OCI-LY1 (cell line): ENCODE data around the gene GMDS.

ENCODE experiments used
- H2AFZ ChIP-seq: fragments of 200-600 bp; sonication (generic), shearing (Covaris generic); 2 replicates; pipeline ENCODE4 v1.6.0; 2014; ENCODE audit warnings: antibody characterized with exemption, mild to moderate bottlenecking, low read length
- H3F3A ChIP-seq: fragments of 200-600 bp; sonication (generic), shearing (Covaris generic); 2 replicates; pipeline ENCODE4 v1.6.0; 2014; ENCODE audit warnings: mild to moderate bottlenecking, antibody characterized with exemption, low read length, moderate library complexity; ENCODE audit not compliant: insufficient read depth
- H3K27ac ChIP-seq: fragments of 200-600 bp; sonication (generic); 2 replicates; pipeline ENCODE4 v1.5.1; 2014; ENCODE audit warnings: low read length, mixed run types, mild to moderate bottlenecking, low read depth; ENCODE audit not compliant: poor library complexity, severe bottlenecking
- H3K27me3 ChIP-seq: fragments of 200-600 bp; sonication (generic); 2 replicates; pipeline ENCODE4 v1.6.0; 2014; ENCODE audit warnings: antibody characterized with exemption, mild to moderate bottlenecking, low read length, moderate library complexity; ENCODE audit not compliant: insufficient read depth
- H3K36me3 ChIP-seq: fragments of 200-600 bp; sonication (generic); 2 replicates; pipeline ENCODE4 v1.6.1; 2014; ENCODE audit warnings: mild to moderate bottlenecking, antibody characterized with exemption, low read length, moderate library complexity, mixed read lengths; ENCODE audit not compliant: insufficient read depth
- H3K4me1 ChIP-seq: fragments of 200-600 bp; sonication (generic); 2 replicates; pipeline ENCODE4 v1.5.1; 2014; ENCODE audit warnings: mild to moderate bottlenecking, low read length, moderate library complexity; ENCODE audit not compliant: insufficient read depth, severe bottlenecking
- H3K4me2 ChIP-seq: fragments of 200-600 bp; sonication (generic), shearing (Covaris generic); 2 replicates; pipeline ENCODE4 v1.6.1; 2014; ENCODE audit warnings: low read length
- H3K4me3 ChIP-seq: fragments of 200-600 bp; sonication (generic); 2 replicates; pipeline ENCODE4 v1.5.1; 2014; ENCODE audit warnings: low read length, low read depth, mild to moderate bottlenecking, mixed read lengths; ENCODE audit not compliant: poor library complexity, severe bottlenecking
- H3K79me2 ChIP-seq: fragments of 200-600 bp; shearing (Covaris generic); 2 replicates; pipeline ENCODE4 v1.6.1; 2016; ENCODE audit warnings: mixed run types, low read length, mixed read lengths; ENCODE audit not compliant: insufficient read depth
- H3K9ac ChIP-seq: fragments of 200-600 bp; sonication (generic), shearing (Covaris generic); 2 replicates; pipeline ENCODE4 v1.6.1; 2014; ENCODE audit warnings: mild to moderate bottlenecking, low read length, mixed read lengths
- H3K9me2 ChIP-seq: fragments of 200-600 bp; sonication (generic), shearing (Covaris generic); 2 replicates; pipeline ENCODE4 v1.6.1; 2014; ENCODE audit warnings: low read depth, mild to moderate bottlenecking, low read length, mixed read lengths
- H3K9me3 ChIP-seq: fragments of 200-600 bp; shearing (Covaris generic); 2 replicates; pipeline ENCODE4 v1.6.1; 2014; ENCODE audit warnings: low read length, mixed read lengths
- H4K20me1 ChIP-seq: fragments of 200-600 bp; sonication (generic), shearing (Covaris generic); 2 replicates; pipeline ENCODE4 v1.6.0; 2016; ENCODE audit warnings: mild to moderate bottlenecking, low read length; ENCODE audit not compliant: insufficient read depth
- CTCF ChIP-seq: fragments of 200-600 bp; sonication (generic), shearing (Covaris generic); IDR thresholded peaks from 2 replicates; pipeline ENCODE4 v1.5.1; 2017; ENCODE audit warnings: mild to moderate bottlenecking, antibody characterized with exemption, low read length, moderate library complexity, mixed read lengths
- EZH2 ChIP-seq: fragments of 200-600 bp; sonication (generic), shearing (Covaris generic); IDR thresholded peaks from 2 replicates; pipeline ENCODE4 v1.8.0; 2017; ENCODE audit warnings: borderline replicate concordance, mixed run types, mild to moderate bottlenecking, antibody characterized with exemption, low read length, moderate library complexity, mixed read lengths

Gene GMDS

GRCh38 chr6:1715336-1715735, 530.1 kb downstream of the GMDS start:
- no peaks in the 10 kb centered on the region for H3K4me1 ChIP-seq
- no peaks in the 10 kb centered on the region for H3K9me2 ChIP-seq
- H3K27me3 ChIP-seq, result no peaks in the 10 kb centered on the region
- H3K4me2 ChIP-seq, result no peak overlapping the region
- H3K27ac ChIP-seq, result no peak overlapping the region
- H3K36me3 ChIP-seq, result peaks cover 29% of the 10 kb centered on the region; the same call in 1 of the 2 replicates
- H3K79me2 ChIP-seq, result no peaks in the 10 kb centered on the region
- no peak overlapping the region for H2AFZ ChIP-seq
- H3K9ac ChIP-seq, result no peak overlapping the region
- no peaks in the 10 kb centered on the region for H3F3A ChIP-seq
- no peak for TF ChIP-seq CTCF
- TF ChIP-seq EZH2, result no peak
- no peaks in the 10 kb centered on the region for H4K20me1 ChIP-seq
- H3K4me3 ChIP-seq, result no peak overlapping the region
- H3K9me3 ChIP-seq, result no peaks in the 10 kb centered on the region

GRCh38 chr6:1714654-1715053, 530.8 kb downstream of the GMDS start:
- H3K27me3 ChIP-seq, result no peaks in the 10 kb centered on the region
- no peak overlapping the region for H3K4me2 ChIP-seq
- no peaks in the 10 kb centered on the region for H3K9me3 ChIP-seq

GRCh38 chr6:1713016-1713600, 532.3 kb downstream of the GMDS start:
- Histone ChIP-seq H3K9ac (no peak overlapping the region), H3K9me2 (no peaks in the 10 kb centered on the region)
- TF ChIP-seq CTCF (no peak), EZH2 (no peak)

More at GRCh38 chr6:1714654-1715053, 530.8 kb downstream of the GMDS start:
- H3K79me2 ChIP-seq, result no peaks in the 10 kb centered on the region
- peaks cover 29% of the 10 kb centered on the region; the same call in 1 of the 2 replicates for H3K36me3 ChIP-seq
- no peak overlapping the region for H3K9ac ChIP-seq
- H3K4me1 ChIP-seq, result no peaks in the 10 kb centered on the region
- H3K27ac ChIP-seq, result no peak overlapping the region
- TF ChIP-seq EZH2, result no peak
- no peak for TF ChIP-seq CTCF
- no peaks in the 10 kb centered on the region for H3F3A ChIP-seq
- H4K20me1 ChIP-seq, result no peaks in the 10 kb centered on the region
- no peaks in the 10 kb centered on the region for H3K9me2 ChIP-seq
- H3K4me3 ChIP-seq, result no peak overlapping the region
- H2AFZ ChIP-seq, result no peak overlapping the region

More at GRCh38 chr6:1713016-1713600, 532.3 kb downstream of the GMDS start:
- Histone ChIP-seq H3K4me2 (no peak overlapping the region), H2AFZ (no peak overlapping the region), H3K9me3 (no peaks in the 10 kb centered on the region), H3K27ac (no peak overlapping the region), H3K4me3 (no peak overlapping the region), H3F3A (no peaks in the 10 kb centered on the region), H3K27me3 (no peaks in the 10 kb centered on the region), H3K4me1 (peaks cover 7% of the 10 kb centered on the region), H3K79me2 (no peaks in the 10 kb centered on the region), H3K36me3 (peaks cover 26% of the 10 kb centered on the region; the same call in 1 of the 2 replicates), H4K20me1 (no peaks in the 10 kb centered on the region)
